Transverse colon (tissue), 4 donors: ENCODE data around the gene UBLCP1.

ENCODE experiments used
- CTCF ChIP-seq, 5 experiments: fragments of 200-600 bp in 3 of 5; fragments of 450-650 bp in 2 of 5; sonication (generic) in 3 of 5; IDR thresholded peaks; 1 replicate in 2 of 5; 2 replicates in 3 of 5; pipeline ENCODE4 v1.5.1; 2016 to 2017; ENCODE audit warnings: antibody characterized with exemption in 5 of 5, inconsistent platforms in 3 of 5, mild to moderate bottlenecking in 2 of 5, moderate library complexity in 1 of 5
- EP300 ChIP-seq: sonication (generic); formaldehyde crosslinking; IDR thresholded peaks from one replicate; pipeline ENCODE4 v1.6.1; 2017; ENCODE audit warnings: antibody characterized with exemption, low read depth
- POLR2A ChIP-seq: fragments of 450-650 bp; IDR thresholded peaks from one replicate; pipeline ENCODE4 v1.6.1; 2016; ENCODE audit warnings: antibody characterized with exemption, mild to moderate bottlenecking, moderate library complexity
- POLR2AphosphoS5 ChIP-seq, 3 donors: sonication (generic); formaldehyde crosslinking; IDR thresholded peaks; one replicate each; pipeline ENCODE4 v1.6.1; 2016; ENCODE audit warnings: antibody characterized with exemption in 3 of 3

- TF ChIP-seq POLR2A = no peak
- no peak for TF ChIP-seq CTCF (IDR thresholded peaks at IDR 0.05)
- no peak for TF ChIP-seq POLR2AphosphoS5 (IDR thresholded peaks at IDR 0.05)
- TF ChIP-seq EP300 = no peak
Measured at GRCh38 chr5:159290741-159291140, 27.7 kb downstream of the UBLCP1 start.
